Activated CD8-positive, alpha-beta T cell treated with anti-CD3 and anti-CD28 coated beads for 36 hours (primary cell): ENCODE data around the gene FAM210A. TPM values are rescaled to one million over a fixed set of nuclear protein-coding genes. Genes with fewer than 3 reads are reported as not detected.

Source experiments
- ATAC-seq: fragments of 200-7000 bp; cut with Tn5 transposase; one replicate; pipeline ENCODE4 v1.10.0; 2021; ENCODE audit warnings: mild to moderate bottlenecking, moderate library complexity
- CTCF ChIA-PET: fragments of 350-600 bp; sonication (Branson Sonifier 250); formaldehyde crosslinking; loops from one replicate; lab custom pipeline; 2021; ENCODE audit warnings: antibody characterized with exemption; lab: Charles Lee
- POLR2A ChIA-PET: fragments of 350-600 bp; sonication (Branson Sonifier 250); formaldehyde crosslinking; loops from one replicate; lab custom pipeline; 2021; ENCODE audit warnings: antibody characterized with exemption; lab: Charles Lee
- DNase-seq: peaks from one replicate; pipeline ENCODE4 v3.0.0-alpha.2; 2020
- H3K27ac Mint-ChIP-seq: one replicate; pipeline ENCODE4 v1.8.0; 2021; ENCODE audit warnings: mild to moderate bottlenecking, mixed read lengths
- H3K27me3 Mint-ChIP-seq: one replicate; pipeline ENCODE4 v1.8.0; 2021; ENCODE audit warnings: mixed read lengths
- H3K36me3 Mint-ChIP-seq: one replicate; pipeline ENCODE4 v1.8.0; 2021; ENCODE audit warnings: low read depth, mixed read lengths
- H3K4me1 Mint-ChIP-seq: one replicate; pipeline ENCODE4 v1.8.0; 2021; ENCODE audit warnings: low read depth, mixed read lengths
- H3K4me3 Mint-ChIP-seq: one replicate; pipeline ENCODE4 v1.8.0; 2021; ENCODE audit warnings: mild to moderate bottlenecking, moderate library complexity, mixed read lengths
- H3K9me3 Mint-ChIP-seq: one replicate; pipeline ENCODE4 v1.8.0; 2021; ENCODE audit warnings: mixed read lengths
- CTCF ChIP-seq: fragments of 200-600 bp; IDR thresholded peaks from one replicate; pipeline ENCODE4 v1.8.0; 2022; ENCODE audit warnings: antibody characterized with exemption, mild to moderate bottlenecking
- intact Hi-C: fragments of 100-400 bp; cut with micrococcal nuclease; formaldehyde crosslinking; loops from one replicate; pipeline ENCODE4 v1.10.0; 2022
- total RNA-seq, 2 experiments: library from RNA; stranded (reverse); gene quantifications; one replicate each; pipeline ENCODE4 v1.2.3, GENCODE V29; 2021

FAM210A gene
- total RNA-seq, 2 experiments from 2014 or later = 57.7 to 64.2 TPM

- CTCF ChIA-PET = interaction anchor here (1.8 to 5.8 kb wide), 3 partner anchors 69 to 412 kb away, joined by 4 to 81 read pairs (median 19); no protein-coding TSS in a partner anchor
Observed at GRCh38 chr18:13627639-13628038, 98.7 kb downstream of the FAM210A start.

GRCh38 chr18:13626544-13626908, 99.8 kb downstream of the FAM210A start:
- Mint-ChIP-seq H3K9me3 (no peaks in the 10 kb centered on the region), H3K4me3 (no peak overlapping the region), H3K27me3 (no peaks in the 10 kb centered on the region), H3K36me3 (peaks cover 6% of the 10 kb centered on the region), H3K4me1 (peaks cover 29% of the 10 kb centered on the region), H3K27ac (no peak overlapping the region)
- POLR2A ChIA-PET = interaction anchor here (1.1 kb wide), 1 partner anchor 59 kb away, joined by 3 read pairs; no protein-coding TSS in a partner anchor
- CTCF ChIA-PET = interaction anchor here (1.8 to 2.8 kb wide), 2 partner anchors 68 to 411 kb away, joined by 4 to 19 read pairs; no protein-coding TSS in a partner anchor
- no peak for TF ChIP-seq CTCF
- no peak for ATAC-seq
- intact Hi-C loops = no loop called here
- no peak for DNase-seq

More at GRCh38 chr18:13627639-13628038, 98.7 kb downstream of the FAM210A start:
- TF ChIP-seq CTCF = no peak
- Mint-ChIP-seq H3K4me1 (peaks cover 29% of the 10 kb centered on the region), H3K27me3 (no peaks in the 10 kb centered on the region), H3K27ac (no peak overlapping the region), H3K9me3 (no peaks in the 10 kb centered on the region), H3K4me3 (no peak overlapping the region), H3K36me3 (peaks cover 9% of the 10 kb centered on the region)
- intact Hi-C loops = no loop called here
- no peak for ATAC-seq
- no peak for DNase-seq
- POLR2A ChIA-PET = no interaction called here

- Mint-ChIP-seq H3K9me3 (no peaks in the 10 kb centered on the region), H3K4me1 (peaks cover 29% of the 10 kb centered on the region), H3K4me3 (no peak overlapping the region), H3K27me3 (no peaks in the 10 kb centered on the region), H3K36me3 (peaks cover 7% of the 10 kb centered on the region), H3K27ac (peak overlapping the region; percentile 31)
- ATAC-seq (no peak), DNase-seq (no peak)
- intact Hi-C loops = no loop called here
- POLR2A ChIA-PET = interaction anchor here (1.1 kb wide), 1 partner anchor 58 kb away, joined by 3 read pairs; no protein-coding TSS in a partner anchor
- CTCF ChIA-PET = interaction anchor here (1.8 to 2.8 kb wide), 2 partner anchors 67 to 410 kb away, joined by 4 to 19 read pairs; no protein-coding TSS in a partner anchor
- TF ChIP-seq CTCF = no peak
Observed at GRCh38 chr18:13625843-13626543, 100.4 kb downstream of the FAM210A start.

GRCh38 chr18:13625355-13625754, 101.0 kb downstream of the FAM210A start:
- ATAC-seq = no peak
- Mint-ChIP-seq H3K9me3 (no peaks in the 10 kb centered on the region), H3K27me3 (no peaks in the 10 kb centered on the region), H3K36me3 (peaks cover 7% of the 10 kb centered on the region), H3K27ac (no peak overlapping the region), H3K4me3 (no peak overlapping the region), H3K4me1 (peaks cover 29% of the 10 kb centered on the region)
- POLR2A ChIA-PET = no interaction called here
- CTCF ChIA-PET = interaction anchor here (2.8 kb wide), 1 partner anchor 67 kb away, joined by 19 read pairs; no protein-coding TSS in a partner anchor
- TF ChIP-seq CTCF = no peak
- DNase-seq = no peak
- intact Hi-C loops = no loop called here
